ENCODE results near the gene FMN2.

FMN2 gene

DNA sequence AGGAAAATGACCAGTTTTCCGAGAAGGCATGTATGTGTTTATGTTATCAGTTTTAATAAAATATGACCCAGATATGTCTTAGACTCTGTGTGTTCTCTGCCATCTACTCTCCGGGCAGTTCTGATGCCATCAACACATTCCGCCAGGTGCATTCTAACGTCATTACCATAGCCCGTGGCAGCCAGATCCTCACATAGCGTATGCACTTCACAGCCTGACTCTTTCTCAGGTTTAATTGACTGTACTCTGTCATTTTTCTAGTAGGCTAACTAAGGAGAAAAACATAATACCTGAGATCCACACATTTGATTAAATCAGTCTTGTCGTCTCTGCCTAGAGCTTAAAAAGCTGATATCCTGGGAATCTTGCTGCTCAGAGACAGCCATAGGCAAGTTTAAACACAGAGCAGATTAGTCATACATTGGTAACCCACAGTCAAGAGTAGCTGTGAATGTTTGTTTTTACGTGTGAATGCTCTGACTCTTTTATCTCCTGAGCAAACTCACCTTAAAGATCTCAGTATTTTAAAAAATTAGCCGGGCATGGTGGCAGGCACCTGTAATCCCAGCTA, 344.4 kb downstream of the FMN2 start:
- no peak for DNase-seq
- intact Hi-C loops (cut with DNase I), result no loop called here

DNA sequence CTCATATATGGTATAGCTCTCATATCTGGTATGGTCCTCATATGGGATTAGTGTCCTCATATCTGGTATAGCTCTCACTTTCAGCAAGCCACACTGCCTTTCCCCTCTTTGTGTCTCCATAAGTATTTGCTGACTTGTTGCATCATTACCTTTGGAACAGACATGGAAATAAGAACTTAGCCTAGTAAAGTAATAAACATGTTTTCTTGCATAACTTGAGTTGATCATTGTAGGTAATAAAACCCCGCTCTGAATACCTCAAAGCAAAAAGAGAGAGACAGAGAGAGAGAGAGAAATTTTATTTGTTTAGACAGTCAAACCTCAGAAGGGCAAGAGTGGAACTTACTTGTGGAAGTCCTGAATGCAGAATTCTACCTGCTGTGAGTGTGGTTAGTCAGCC, 350.0 kb downstream of the FMN2 start:
- intact Hi-C loops (cut with DNase I), result no loop called here

DNA sequence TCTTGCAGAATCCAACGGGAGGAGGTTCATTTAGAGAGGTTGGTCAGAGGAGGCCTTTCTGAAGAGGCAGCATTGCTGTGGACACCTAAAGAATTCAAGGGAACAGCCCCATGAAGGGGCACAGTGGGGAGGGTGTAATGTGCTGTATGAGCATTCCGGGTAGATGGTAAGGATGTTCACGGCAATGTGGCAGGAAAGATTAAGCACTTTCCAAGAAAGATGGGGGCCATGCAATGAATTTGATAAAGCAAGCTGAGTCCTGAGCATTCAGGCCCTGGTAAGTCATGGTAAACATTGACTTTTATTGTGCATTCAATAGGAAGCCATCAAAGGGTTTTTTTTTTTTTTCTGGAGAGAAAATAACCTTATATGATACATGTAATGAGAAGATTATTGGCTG, 353.7 kb downstream of the FMN2 start:
- intact Hi-C loops (cut with DNase I), result no loop called here
- no peak for DNase-seq

More for the DNA sequence above, 350.0 kb downstream of the FMN2 start:
- DNase-seq, result no peak

DNA sequence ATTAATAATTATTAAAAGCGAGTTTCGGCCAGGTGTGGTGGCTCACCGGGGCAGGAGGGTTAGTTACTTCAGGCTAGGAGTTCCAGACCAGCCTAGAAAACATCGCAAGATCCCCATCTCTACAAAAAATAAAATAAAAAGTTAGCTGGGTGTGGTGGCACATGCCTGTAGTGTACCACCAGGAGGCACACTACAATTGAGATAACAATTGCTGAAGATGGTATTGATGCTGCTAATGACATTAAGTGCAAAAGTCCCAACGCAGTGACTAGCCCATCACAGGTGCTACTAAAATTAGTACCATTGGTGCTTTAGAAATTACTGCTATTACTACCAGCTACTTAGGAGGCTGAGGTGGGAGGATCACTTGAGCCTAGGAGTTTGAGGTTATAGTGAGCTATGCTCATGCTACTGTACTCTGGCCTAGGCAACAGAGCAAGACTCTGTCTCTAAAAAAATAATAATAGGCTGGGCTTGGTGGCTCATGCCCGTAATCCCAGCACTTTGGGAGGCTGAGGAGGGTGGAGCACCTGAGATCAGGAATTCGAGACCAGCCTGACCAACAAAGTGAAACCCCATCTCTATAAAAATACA, 363.6 kb downstream of the FMN2 start:
- intact Hi-C loops (cut with DNase I), result no loop called here
- no peak for DNase-seq

DNA sequence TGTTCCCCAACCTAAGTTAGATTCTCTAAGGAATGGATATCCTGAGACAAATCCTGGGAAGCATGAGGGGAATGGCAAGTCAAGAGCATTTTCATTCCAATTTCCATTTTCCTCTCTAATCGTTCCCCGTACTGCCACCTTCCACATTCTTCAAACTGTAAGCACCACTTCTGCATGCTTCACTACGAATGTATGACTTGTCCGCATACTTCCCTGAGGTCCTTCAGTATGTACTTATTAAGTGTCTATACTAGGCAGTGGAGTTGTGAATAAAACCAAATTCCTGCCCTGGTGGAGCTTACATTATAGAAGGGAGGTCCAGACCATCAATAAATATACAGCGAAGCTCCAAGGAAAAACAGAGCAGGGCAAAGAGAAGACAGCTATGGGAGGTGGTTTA, 365.5 kb downstream of the FMN2 start:
- DNase-seq, result no peak
- intact Hi-C loops (cut with DNase I), result no loop called here

DNA sequence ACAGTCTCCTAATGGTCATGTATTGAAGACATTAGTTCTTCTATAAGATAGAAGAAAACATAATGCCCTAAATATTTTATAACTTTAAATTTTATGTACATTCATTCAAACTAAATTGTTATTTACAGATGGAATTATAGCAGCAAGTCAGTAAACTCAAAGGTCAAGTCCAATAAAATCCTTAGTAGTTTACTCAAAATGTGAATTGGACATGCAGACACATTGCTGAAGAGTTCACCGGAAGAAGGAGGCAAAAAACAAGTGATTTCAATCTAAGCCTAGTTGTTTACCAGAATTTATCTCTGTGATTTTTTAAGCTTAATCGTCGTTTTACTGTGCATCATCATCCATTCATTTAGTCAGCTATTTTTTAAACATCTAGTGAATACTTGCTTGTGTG, 370.6 kb downstream of the FMN2 start:
- intact Hi-C loops (cut with DNase I), result no loop called here
- DNase-seq, result no peak

DNA sequence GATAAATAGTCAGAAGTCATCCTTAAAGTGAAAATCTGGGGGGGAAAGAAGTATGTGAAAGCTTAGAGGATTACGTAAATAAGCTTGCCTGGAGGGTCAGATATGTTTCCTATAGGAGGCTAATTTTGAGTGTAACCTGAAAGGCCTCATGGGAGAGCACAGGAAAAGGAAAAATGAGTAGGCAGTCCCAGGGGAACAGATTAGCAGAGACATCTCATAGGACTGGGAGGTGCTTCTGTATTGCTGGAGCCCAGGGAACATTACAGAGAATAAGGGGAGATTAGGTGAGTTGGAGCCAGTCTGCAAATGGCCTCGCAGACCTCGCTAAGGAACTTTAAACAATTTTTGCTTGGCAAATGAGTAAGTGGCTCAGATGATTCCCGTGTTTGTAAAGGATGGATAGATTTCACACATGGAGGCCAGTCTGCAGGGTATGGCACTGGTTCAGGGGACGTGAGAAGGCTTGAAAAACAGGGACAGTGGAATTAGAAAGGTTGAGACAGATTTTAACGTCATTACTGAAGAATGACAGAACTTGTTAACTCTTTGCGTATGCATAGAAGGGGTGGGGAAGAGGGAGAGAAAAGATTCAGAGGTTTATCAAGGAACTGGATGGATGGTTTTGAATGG, 371.2 kb downstream of the FMN2 start:
- no peak for DNase-seq
- intact Hi-C loops (cut with DNase I), result no loop called here

DNA sequence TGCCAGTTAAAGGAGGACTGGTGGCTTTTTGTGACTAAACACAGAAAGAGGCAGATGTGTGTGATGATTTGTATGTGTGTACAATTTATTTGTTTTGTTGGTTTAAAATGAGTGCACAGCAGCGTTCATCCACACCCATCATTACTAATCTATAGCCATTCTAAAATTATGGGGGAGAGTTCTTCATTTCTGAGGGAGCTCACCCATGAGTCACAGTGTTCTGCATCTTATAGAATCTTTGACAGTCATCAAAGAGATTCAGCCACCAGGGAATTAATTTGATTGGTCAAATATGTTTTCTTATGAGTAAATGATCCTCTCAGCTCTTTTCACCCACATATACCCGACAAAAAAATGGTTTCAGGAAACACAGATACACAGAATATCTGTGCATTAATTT, 372.4 kb downstream of the FMN2 start:
- intact Hi-C loops (cut with DNase I), result no loop called here
- DNase-seq, result no peak

DNA sequence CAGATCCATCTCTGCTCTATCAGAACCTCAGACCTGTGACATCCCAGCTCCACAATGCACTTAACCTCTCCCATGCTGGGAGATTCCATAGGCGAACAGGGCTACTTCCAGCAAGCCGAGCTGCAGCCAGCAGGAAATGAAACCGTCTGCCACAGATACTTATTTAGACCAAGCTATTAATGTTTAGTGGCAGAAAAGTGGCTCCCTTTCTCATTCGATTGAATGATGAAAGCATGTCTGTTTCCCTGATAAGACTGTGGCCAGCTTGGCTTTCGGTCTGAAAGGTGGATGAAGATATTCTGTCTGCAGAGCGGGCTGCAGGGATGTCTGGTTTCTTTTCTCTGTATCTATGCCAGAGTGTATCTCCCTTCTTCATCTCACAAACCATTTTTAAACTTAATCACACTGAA, 373.9 kb downstream of the FMN2 start:
- DNase-seq, result no peak
- intact Hi-C loops (cut with DNase I), result no loop called here

DNA sequence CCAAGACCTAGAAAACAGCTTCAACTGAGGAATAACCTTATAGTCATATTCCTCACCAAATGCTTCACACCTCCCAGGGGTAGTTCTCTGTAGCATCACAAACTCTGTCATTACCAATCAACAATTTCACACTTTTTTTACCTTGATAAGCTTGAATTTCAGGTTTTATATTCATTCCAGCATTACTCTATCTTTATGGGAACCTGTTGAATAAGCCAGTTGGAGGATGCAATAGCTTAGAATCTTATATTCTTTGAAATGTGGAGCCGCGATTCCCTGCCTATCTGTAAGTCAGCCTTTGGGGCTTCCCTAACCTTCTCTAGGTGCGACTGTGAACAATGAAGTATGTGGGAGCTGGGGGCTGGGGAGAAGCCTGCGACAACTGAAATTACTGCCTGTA, 374.8 kb downstream of the FMN2 start:
- intact Hi-C loops (cut with DNase I), result no loop called here
- no peak for DNase-seq

DNA sequence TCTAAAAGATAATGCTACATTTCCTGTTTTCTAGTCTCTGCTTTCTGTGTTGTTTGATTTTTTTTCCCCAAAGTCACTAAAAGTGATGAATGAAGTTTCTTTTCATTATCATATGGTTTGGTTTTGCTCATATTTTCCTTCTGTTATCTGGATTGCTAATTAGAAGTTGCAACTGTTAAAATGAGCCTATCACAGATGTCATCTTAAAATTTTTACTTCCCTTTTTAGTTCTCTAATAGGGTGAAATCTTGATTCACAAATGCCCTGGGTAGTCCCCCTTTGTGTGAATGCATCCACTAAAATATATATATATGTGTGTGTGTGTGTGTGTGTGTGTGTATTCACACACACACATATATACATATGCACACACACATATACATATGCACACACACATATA, 376.2 kb downstream of the FMN2 start:
- intact Hi-C loops (cut with DNase I), result no loop called here
- no peak for DNase-seq

DNA sequence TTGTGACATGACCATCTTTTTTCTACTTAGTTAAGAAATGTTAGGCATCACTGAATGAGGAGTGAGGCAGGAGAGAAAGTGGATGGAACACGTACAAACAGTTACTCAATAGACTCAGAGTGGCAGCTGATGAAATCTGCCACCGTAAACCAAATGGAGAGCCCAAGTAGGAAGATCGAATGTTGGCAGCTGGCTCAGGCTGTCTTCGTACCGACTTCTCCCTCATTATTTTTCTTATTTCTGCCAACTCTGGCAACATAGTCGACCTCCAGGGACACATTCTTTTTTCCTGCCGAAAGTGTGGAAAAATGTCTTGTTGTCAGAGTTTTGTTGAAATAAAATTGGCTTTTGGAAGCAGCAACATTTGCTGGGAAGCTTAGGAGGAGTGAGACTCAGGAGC, 377.0 kb downstream of the FMN2 start:
- DNase-seq, result no peak
- intact Hi-C loops (cut with DNase I), result no loop called here

DNA sequence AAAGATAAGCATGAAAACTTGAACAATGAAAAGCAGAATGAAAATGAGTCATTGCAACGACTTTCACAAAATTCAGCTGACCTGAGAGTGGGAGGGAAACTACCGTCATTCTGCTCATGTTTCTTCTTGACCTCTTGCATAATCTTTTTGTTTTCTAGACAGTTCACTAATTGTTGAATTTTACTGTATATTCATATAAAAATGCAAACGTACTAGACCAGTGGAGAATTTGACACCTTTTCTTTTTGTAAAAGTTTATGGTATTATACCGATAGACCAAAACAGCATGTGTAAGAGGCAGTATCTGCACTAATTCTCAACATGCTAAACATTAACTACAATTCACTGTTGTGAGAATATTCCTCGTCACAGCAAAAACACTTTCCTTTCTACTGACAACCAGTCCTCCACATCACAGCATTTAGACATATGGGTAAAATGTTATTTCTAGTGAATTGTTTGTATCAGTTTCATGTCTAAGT, 382.5 kb downstream of the FMN2 start:
- intact Hi-C loops (cut with DNase I), result no loop called here
- DNase-seq, result no peak

DNA sequence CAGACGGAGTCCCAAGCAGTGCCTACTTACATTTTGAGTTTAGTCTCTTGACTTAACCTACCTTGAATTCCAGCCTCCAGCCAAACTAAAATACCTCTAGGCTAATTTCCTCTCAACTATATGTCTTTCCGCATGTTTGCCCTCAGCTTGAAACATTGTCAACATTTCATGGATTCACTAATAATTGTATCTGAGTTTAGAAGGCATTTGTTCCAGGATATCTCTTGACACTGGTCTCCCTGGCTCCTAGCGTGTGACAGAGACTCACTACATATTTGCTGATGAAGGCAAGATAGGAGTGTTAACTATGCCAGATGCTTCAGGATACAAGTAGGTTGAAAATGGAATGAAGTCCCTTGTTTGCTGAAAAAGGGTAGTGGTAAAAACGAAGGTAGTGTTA, 384.1 kb downstream of the FMN2 start:
- DNase-seq, result no peak
- intact Hi-C loops (cut with DNase I), result no loop called here

DNA sequence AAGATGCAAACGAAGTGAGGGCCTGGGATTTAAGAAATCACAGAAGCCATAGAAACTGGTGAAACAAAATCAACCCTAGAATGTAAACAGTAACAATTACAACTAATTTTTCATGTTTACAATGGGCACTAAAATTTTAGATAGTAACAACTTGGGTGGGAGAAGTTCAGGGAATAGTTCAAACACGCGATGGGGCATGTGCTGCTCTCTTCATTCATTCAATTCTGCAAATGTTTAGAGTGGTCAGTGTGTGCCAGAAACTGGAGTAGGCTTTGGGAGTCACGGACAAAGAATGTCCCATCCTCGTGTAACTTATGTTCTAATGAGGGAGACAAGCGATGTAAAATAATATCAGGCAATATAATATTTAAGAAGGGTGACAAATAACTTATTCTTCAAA, 386.9 kb downstream of the FMN2 start:
- intact Hi-C loops (cut with DNase I), result no loop called here
- DNase-seq, result no peak

DNA sequence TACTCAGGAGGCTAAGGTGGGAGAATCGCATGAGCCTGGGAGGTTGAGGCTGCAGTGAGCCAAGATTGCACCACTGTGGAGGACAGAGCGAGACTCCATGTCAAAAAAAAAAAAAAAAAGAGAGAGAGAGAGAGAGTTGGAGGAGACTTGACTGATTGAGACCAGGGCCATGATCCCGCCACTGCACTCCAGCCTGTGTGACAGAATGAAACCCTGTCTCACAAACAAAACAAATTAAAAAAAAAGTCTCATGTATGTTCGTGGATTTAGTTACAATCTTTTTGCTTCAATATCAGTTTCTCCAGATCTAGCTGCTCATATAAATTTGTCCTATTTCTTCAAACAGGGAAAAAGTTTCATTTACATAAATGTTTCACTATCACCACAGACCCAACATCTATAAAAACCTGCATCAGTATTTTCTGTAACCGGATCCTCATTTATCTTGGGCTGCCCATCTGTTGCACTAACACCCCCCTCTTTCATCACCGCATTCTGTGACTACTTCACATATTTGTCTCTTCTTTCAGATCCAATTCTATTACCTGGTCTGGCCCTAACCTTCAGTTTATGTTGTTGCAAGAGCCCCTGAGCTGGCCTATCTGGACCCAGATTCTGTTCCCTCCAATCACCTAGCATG, 393.2 kb downstream of the FMN2 start:
- intact Hi-C loops (cut with DNase I), result no loop called here
- DNase-seq, result no peak

DNA sequence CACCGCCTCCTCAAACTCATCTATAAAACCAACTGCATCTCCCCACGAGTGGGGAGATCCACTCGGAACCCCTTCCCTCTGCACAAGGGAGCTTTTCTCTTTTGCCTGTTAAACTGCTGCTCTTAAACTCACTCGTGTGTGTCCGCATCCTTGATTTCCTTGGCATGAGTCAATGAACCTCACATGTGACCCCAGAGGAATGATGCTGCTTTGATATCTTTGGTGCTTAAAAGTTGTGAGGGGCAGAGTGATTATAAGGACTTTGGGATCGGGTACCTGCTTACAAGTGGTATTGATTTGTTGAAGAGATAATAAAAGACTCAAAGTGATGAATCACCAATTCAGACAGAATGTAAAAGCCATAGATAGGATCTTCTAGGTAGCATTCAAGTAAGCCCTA, 394.9 kb downstream of the FMN2 start:
- no peak for DNase-seq
- intact Hi-C loops (cut with DNase I), result no loop called here

DNA sequence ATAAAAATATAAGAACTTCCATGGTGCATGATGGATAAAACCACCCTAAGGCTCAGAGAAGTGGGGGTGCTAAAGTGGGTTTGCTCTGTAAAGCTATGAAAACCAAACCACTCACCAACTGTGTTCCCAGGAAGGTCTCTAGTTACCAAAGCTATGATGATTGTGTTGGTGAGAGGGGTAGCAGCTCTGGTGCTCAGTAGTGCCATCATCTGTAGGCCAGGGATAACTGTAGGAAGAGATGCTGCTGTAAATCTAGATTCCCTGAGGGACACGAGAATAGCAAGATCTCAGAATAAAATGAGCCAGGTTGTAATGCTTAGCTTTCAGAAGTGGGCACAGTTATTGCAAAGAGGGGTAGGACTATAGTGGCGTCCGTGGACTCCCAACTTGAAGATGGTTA, 395.8 kb downstream of the FMN2 start:
- no peak for DNase-seq
- intact Hi-C loops (cut with DNase I), result no loop called here

DNA sequence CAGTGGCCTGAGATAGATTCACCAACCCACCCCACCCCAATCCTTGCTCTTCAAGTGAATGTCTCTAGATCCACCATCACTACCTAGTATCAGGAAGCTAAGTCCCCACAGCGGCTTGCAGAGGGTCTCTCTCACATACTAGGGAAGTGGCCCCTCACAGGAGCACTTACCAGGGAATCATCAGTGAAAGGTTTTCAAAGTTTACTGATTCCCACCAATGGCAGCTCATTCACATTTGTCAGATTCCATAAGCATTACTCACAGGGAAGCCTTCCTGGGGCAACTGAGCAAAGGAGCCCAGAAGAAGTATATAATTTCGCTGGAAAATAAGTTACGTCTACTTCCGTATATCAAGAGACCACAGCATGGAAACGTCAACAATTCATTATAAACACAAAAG, 399.5 kb downstream of the FMN2 start:
- no peak for DNase-seq
- intact Hi-C loops (cut with DNase I), result no loop called here

DNA sequence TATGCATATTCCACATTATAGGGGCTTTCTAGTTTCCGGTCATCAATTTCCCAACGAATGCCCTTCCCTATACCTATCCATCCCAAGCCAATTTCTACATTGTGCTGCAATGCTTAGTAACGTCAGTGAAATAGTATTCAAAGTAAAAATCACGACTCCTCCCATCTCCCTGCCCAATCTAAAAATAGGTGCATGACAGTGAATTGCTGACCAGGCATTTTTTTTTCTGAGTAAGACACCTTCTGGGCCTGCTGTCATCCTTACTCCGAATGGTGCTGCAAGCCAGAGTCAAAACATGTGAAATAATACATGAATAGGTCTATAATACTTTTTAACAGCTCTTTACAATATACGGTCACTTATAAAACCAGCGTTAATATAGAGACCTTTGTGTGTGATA, 400.1 kb downstream of the FMN2 start:
- intact Hi-C loops (cut with DNase I), result no loop called here
- DNase-seq, result no peak
